NB4 (cell line): ENCODE results near the gene BOD1.

Experiments
- DNase-seq: peaks from one replicate; pipeline ENCODE4 v3.0.0; 2010; ENCODE audit warnings: low read depth
- H3K4me3 ChIP-seq: one replicate; pipeline ENCODE4 v1.5.1; 2011; ENCODE audit warnings: mild to moderate bottlenecking, low read depth, low read length, moderate library complexity
- CTCF ChIP-seq: IDR thresholded peaks from one replicate; pipeline ENCODE4 v1.5.1; 2012; ENCODE audit warnings: low read depth, low read length
- MYC ChIP-seq: IDR thresholded peaks from 2 replicates; pipeline ENCODE4 v1.6.1; 2011; ENCODE audit warnings: low read depth, low read length
- POLR2A ChIP-seq: IDR thresholded peaks from 2 replicates; pipeline ENCODE4 v1.6.1; 2011; ENCODE audit warnings: mild to moderate bottlenecking; ENCODE audit not compliant: insufficient read length; ENCODE audit errors: extremely low read depth
- TF ChIP-seq, protein P1 (sequence below): IDR thresholded peaks from 2 replicates; pipeline ENCODE4 v1.6.1; 2011; ENCODE audit warnings: low read depth, low read length

The BOD1 gene

GRCh38 chr5:173615884-173616576, 420 bp downstream of the BOD1 start:
- peak overlapping the region; percentile 93 for H3K4me3 ChIP-seq
- DNase-seq, result peak; percentile 76
- TF ChIP-seq POLR2A, result no peak
- TF ChIP-seq, protein P1, sequence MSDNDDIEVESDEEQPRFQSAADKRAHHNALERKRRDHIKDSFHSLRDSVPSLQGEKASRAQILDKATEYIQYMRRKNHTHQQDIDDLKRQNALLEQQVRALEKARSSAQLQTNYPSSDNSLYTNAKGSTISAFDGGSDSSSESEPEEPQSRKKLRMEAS, result peak; percentile 91
- TF ChIP-seq MYC, result peak; percentile 78
- peak; percentile 56 for TF ChIP-seq CTCF

DNA sequence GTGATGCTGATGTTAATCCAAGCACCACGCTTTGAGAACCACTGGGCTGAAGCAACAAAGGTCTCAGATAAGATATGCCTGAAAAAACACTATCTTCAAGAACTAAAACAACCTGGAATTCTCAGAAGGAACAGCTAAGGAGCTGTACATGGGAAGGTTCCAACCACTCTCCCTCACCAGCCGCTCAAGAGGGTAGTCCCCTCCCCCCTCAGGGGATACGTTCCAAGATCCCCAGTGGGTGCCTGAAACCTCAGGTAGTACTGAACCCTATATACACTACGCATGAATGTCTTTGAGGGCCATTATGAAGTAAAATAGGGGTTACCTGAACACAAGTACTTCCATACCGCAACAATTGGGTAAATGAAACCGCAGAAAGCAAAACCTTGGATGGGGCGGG, 1.9 kb downstream of the BOD1 start:
- no peak for DNase-seq
- TF ChIP-seq, protein P1, result no peak
- TF ChIP-seq MYC, result no peak
- H3K4me3 ChIP-seq, result peak overlapping the region; percentile 93

- H3K4me3 ChIP-seq, result no peak overlapping the region
- no peak for TF ChIP-seq MYC
- TF ChIP-seq, protein P1, result no peak
- TF ChIP-seq POLR2A, result no peak
- TF ChIP-seq CTCF, result no peak
- no peak for DNase-seq
Measured at GRCh38 chr5:173613433-173614159, 2.9 kb downstream of the BOD1 start.

- no peak overlapping the region for H3K4me3 ChIP-seq
- peak; percentile 12 for DNase-seq
- no peak for TF ChIP-seq CTCF
- TF ChIP-seq MYC, result no peak
- TF ChIP-seq POLR2A, result no peak
- TF ChIP-seq, protein P1, result no peak
Measured at GRCh38 chr5:173612948-173613347, 3.5 kb downstream of the BOD1 start.

DNA sequence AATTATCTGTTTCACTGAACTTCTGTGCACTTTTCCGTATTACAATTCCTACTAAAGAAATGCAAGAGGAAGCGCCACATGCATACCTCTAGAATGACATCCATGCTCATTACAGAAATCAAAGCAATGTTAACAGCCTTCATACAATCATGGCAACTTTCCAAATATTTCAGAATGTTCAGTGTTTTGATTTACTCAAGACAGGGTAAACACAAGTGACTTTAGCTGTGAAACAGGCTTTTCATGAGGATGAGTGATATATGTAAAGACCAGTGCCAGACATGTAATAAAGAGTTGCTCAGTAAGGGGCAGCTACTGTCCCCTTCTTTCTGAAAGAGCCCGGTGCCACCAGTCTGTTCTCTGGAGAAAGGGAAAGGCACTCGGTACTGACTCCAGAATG, 4.7 kb downstream of the BOD1 start:
- no peak overlapping the region for H3K4me3 ChIP-seq
- TF ChIP-seq MYC (no peak), POLR2A (no peak), CTCF (no peak)
- TF ChIP-seq, protein P1, result no peak
- DNase-seq, result no peak

DNA sequence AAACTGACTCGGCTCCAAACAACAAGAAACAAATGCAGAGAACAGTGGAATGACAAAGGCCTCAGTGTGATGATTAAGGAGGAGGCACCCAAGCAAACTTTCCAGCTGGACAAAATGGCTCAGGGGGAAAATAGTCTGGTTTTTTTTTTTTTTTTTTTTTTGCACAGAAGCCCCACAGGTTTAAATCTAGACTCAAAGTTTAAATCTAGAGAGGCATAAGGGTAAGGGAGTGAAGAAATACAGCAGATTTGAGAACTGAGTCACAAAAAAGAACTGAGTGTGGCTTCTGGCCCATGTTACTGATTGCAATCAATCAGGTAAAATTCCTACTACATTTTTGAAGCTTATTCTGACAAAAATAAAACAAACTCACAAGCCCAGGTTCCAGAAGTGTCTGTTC, 12.3 kb downstream of the BOD1 start:
- H3K4me3 ChIP-seq, result no peak overlapping the region
- TF ChIP-seq, protein P1, result no peak
- TF ChIP-seq CTCF (no peak), MYC (no peak), POLR2A (no peak)
- no peak for DNase-seq
